ENCODE measurements around the gene DLGAP4. TPM values are rescaled to one million over a fixed set of nuclear protein-coding genes. Genes with fewer than 3 reads are reported as not detected.

DLGAP4 gene
- total and polyA plus RNA-seq, 9 of the 15 experiments (the other 6 are each of a cell fraction or from before 2014, with no cell fraction given) = 0.31 to 34.1 (median 4.5) TPM

DNA sequence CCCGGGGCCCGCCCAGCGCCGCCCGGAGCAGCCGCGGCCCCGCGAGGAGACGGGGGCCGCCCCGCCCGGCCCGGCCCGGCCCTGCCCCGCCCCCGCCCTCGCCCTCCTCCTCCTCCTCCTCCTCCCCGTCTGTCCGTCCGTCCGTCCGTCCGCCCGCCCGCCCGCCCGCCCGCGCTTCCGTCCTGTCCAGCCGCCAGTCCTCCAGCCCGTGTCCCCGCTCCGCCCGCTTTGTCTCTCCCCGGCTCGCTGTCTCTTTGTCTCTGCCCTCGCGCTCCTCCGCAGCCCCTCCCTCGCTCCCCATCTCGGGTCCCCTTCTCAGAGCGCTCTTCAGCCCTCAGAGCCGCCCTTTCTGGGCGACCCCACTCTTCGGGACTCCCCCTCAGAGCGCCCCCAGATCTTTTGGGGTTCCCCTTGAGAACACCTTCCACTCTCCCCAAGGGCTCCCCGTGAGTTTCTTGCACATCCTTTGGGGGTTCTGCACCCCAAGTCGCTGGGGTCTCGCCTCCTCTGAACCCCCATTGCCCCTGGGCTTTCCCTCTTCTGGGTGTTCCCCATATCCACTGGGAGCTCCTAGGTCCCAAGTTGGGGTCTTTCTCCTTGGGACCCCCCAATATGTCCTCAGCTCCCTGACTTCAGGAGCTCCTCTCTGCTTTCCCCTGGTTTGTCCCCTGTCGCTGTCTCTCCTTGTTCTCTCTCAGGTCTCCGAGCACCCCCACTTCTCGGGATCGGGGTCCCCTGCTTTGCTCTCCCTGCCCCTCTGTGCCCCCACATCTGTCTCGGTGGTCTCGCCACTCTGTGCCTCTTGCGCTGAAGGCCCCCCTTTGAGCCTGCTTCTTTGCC is 155.7 kb downstream of the DLGAP4 start (continued):
- TF ChIP-seq E2F8 (IDR thresholded peaks at IDR 0.05; ENCODE audit: low read depth, partially characterized antibody) (no peak), MEIS2 (IDR thresholded peaks at IDR 0.05; ENCODE audit: partially characterized antibody) (no peak), FOSL1 (tag; conservative IDR thresholded peaks at IDR 0.05) (0 out of 2 replicates have a peak, but pooled peaks have one; percentile 5), SP1 (CRISPR knock-in tag; IDR thresholded peaks at IDR 0.05) (no peak), ZNF75A (CRISPR knock-in tag; IDR thresholded peaks at IDR 0.05) (no peak), SMAD2 (IDR thresholded peaks at IDR 0.05; ENCODE audit: low read depth, low read length) (no peak), ZNF212 (CRISPR knock-in tag; IDR thresholded peaks at IDR 0.05) (no peak), LCOR (CRISPR knock-in tag; IDR thresholded peaks at IDR 0.05) (no peak), ATF3 (IDR thresholded peaks at IDR 0.05) (no peak), ATF3 (CRISPR knock-in tag; conservative IDR thresholded peaks at IDR 0.05) (no peak), HDAC8 (tag; IDR thresholded peaks at IDR 0.05) (no peak), SUPT5H (IDR thresholded peaks at IDR 0.05) (0 out of 2 replicates have a peak, but pooled peaks have one; percentile 40), ZBTB17 (CRISPR knock-in tag; IDR thresholded peaks at IDR 0.05) (0 out of 2 replicates have a peak, but pooled peaks have one; percentile 22), ZNF79 (CRISPR knock-in tag; IDR thresholded peaks at IDR 0.05; ENCODE audit: low read depth) (no peak), CCNT2 (IDR thresholded peaks at IDR 0.05; ENCODE audit: borderline replicate concordance, extremely low read depth, insufficient read length, low read depth, low read length) (no peak), SMC3 (conservative IDR thresholded peaks at IDR 0.05; ENCODE audit: insufficient read depth, low read depth, low read length) (no peak), CBX1 (IDR thresholded peaks at IDR 0.05; ENCODE audit: low read depth) (no peak), RHOXF2B (CRISPR knock-in tag; conservative IDR thresholded peaks at IDR 0.05) (no peak), ETV6 (IDR thresholded peaks at IDR 0.05; ENCODE audit: borderline replicate concordance in 1 of 2, low read depth in 2 of 2, low read length in 1 of 2) (no peak), ETV6 (CRISPR knock-in tag; IDR thresholded peaks at IDR 0.05; ENCODE audit: borderline replicate concordance) (no peak), ETS2 (tag; IDR thresholded peaks at IDR 0.05; ENCODE audit: borderline replicate concordance, poor library complexity, severe bottlenecking) (no peak), RBBP5 (IDR thresholded peaks at IDR 0.05; ENCODE audit: borderline replicate concordance, insufficient read depth, low read length, poor library complexity, severe bottlenecking) (no peak), ZEB2 (IDR thresholded peaks at IDR 0.05) (no peak)
- TF ChIP-seq, protein P1, sequence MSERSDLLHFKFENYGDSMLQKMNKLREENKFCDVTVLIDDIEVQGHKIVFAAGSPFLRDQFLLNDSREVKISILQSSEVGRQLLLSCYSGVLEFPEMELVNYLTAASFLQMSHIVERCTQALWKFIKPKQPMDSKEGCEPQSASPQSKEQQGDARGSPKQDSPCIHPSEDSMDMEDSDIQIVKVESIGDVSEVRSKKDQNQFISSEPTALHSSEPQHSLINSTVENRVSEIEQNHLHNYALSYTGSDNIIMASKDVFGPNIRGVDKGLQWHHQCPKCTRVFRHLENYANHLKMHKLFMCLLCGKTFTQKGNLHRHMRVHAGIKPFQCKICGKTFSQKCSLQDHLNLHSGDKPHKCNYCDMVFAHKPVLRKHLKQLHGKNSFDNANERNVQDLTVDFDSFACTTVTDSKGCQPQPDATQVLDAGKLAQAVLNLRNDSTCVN (CRISPR knock-in tag; IDR thresholded peaks at IDR 0.05) = no peak

Data from K562 (cell line).